Measurements from ENCODE around the gene PKNOX2.
A peak's percentile ranks its signal among the peaks of the same experiment; 100 is the strongest.

PKNOX2 gene

DNA sequence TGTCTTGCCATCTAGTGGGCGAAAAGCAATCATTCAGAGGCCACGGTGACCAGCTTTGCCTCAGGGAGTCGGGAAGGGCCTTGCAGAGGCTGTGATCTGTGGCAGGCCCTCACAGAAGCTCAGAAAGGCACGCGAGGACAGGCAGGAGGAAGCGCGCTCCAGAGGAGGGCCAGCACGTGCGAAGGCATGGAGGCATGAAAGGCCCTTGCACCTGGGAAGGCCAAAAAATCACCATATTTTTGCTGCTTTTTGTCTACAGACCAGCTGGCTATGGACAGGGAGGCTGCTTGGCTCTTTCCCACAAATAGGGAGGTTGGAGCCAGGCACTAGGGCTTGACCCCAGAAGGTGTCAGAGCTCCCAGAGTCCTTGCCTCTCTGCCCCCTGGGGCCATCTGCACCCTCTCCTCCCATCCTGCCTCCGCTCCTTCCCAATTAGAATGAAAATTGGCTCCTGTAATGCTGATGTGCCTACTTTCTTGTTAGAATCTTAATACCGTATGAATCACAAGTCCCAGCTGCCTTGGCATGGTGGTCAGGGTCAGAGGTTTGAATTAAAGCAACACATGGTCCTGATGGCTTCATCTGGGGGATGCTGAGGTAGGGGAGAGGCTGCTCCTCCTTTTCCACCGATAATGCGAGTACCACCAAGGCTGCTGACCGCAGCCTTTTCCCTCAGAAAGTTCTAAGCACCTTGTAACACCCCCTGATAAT, 262.4 kb downstream of the PKNOX2 start:
- DNase-seq = no peak

DNA sequence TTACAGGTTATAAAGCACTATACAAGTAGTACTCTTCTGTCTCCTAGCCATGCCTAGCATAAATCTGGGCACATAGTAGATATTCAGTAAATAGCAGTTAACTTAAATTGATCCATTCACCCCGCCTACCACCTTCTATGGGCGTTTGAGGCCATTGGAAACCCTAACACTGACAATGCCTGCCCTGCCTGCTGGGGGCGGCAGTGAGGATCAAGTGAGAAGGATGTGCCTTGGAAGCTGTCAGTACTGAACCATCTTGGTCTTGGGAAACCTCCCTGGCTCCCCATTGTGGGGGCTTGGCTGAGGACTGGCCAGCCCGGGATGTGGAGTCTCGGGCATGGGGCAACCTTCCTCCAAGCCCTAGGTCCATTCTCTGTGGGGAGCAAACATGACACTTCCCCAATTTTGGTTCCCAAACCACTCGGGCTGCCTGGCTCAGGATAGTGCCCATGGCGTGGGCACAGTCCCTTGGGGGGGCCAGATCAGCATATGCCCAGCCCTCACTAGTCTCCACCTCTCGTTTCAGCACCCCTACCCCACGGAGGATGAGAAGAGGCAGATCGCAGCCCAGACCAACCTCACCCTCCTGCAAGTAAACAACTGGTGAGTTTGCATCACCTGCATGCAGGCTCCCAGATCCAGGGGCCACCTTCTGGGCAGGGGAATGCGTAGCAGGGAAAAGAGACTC, 264.1 kb downstream of the PKNOX2 start:
- no peak for DNase-seq

DNA sequence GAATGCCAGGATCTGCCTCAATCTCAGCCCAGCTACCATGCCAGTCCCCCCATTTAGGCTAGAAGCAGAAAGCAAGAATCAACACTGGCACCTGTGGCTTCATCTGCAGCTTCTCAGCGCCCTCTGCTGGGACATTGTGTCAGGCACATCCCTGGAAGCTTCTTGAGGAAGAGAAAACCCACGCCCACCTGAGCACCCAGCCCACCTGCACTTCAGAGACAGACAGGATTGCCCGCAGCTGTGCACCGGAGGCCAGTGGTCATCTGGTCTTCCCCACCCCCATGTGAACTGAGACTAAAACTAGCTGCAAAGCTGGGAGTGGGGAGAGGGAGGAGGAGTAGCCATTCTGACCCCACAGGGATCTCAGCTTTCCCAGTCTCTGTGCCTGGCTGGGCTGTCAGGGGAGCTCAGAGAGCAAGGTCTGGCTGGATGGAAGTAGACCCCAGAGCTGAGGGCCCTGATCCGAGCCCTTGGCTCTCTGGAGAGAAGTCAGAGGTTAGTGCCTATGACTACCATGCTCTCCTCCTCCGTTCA, 264.7 kb downstream of the PKNOX2 start:
- DNase-seq = peak; percentile 45

DNA sequence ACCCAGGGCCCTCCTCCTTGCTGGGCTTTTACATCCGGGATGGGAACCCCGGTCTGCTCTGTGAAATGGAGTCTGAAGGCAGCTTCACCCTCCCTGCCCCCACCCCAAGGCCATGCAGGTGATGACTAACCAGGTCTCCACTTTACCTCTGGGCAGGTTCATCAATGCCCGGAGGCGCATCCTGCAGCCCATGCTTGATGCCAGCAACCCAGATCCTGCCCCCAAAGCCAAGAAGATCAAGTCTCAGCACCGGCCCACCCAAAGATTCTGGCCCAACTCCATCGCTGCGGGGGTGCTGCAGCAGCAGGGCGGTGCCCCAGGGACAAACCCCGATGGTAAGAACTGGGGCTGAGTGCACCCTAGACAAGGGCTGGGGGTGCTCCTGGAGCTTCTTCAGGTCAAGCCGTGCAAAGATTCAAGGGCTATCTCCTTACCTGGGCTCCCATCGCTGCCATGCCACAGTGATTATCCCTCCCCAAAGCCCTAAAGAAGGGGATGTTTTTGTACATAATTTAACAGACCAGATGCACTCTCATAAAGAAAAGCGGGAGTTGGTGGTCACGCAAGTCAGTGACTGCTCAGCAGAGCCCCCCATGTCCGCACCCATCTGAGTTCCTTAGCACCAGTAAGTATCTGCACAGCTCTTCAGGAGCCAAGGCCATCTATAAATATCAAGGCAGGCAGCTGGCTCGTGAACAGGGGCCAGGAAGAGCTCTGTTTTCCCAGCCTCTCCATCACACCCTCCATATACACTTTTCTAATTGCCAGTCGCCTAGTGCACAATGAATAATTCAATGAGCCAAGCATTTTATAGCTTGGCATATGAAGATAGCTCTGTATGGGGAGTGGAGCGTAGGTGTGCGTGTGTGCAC, 265.5 kb downstream of the PKNOX2 start:
- no peak for DNase-seq

DNA sequence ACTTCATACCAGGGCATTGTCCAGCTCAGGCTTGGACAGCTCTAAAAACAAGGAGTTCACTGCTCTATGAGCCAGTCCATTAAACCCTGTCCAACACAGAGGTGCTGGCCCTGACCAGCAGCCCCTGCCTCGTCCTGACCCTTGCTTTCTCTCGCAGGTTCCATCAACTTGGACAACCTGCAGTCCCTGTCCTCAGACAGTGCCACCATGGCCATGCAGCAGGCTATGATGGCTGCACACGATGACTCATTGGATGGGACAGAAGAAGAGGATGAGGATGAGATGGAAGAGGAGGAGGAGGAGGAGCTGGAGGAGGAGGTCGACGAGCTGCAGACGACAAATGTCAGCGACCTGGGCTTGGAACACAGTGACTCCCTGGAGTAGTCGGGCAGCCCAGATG, 266.5 kb downstream of the PKNOX2 start:
- no peak for DNase-seq

DNA sequence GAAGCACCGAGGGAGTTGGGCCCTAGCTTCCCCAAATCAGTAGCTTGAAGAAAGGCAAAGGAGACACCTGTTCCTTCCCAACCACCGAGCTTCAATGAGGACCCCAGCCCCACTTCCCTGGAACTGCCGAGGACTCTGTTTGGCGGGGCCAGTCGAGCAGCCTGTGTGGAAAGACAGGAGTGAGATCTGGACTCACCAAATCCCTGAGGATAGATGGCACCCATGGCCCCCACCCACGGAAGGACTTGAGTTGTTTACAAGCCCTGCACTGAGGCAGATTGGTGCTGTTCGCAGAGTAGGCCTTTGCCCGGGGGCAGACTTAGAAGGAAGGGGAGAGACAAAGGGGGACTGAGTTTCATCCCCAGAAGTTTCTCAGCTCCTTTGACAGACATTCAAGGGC, 266.9 kb downstream of the PKNOX2 start:
- DNase-seq = no peak

DNA sequence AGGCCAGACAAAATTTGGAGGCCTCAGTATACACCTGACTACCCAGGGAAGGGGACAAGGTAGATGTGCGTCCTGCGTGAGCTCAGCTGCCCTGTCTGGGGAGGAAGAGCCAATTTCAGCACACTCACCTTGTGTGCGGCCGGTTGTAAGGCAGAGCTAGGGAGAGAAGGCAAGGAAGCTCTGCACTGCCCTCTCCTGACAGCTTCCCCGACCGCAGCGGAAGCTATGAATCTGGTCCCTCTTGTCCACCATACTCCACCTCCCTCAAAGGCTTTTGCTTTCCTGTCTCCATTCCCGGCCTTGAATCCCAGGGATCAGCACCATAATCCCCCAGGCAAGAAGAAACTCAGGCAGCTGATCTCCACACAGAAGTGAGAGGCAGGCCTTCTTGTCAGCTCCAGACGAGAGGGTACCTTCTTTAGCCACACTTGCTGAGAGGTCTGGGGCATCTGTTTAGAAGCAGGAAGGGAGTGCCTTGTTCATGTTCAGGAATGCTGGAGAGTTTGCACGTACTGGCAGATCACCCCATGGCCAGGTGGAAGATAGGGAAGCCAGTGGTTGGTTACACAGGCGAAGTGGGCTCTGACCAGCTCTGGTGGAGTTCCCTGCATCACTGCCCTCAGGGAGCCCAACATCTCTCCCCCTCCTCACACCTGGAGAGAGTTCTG, 269.0 kb downstream of the PKNOX2 start:
- DNase-seq = no peak

DNA sequence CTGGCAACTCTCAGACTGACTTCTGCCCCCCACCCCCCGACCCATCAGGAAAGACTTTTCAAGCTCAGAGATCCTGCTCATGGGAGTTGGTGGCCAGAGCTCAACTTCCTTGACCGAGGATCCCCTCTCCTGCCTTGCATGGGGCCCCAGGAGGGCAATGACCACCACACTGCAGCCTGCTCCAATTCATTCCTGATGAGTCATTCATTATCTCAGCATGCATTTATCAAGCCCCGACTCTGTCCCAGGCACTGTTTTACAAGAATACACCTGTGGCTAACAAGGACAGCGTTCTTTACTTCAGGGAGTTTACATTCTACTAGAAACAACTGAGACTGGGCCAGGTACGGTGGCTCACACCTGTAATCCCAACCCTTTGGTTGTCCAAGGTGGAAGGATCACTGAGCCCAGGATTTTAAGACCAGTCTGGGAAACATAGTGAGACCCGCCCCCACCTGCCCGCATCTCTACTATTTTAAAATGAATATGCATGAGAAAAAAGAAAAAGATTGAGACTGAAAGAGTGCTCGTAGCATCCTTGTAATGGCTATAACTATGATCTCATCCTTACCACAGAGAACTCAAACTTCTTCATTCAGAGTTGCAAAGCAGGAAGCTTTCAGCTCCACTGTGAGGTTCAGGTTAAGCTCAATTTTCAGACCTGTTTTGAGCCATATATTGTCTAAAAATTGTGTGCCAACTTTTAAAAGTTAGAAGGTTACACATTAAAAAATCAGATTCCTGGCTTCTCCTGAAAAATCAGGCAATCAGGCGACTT, 271.1 kb downstream of the PKNOX2 start:
- DNase-seq = no peak

DNA sequence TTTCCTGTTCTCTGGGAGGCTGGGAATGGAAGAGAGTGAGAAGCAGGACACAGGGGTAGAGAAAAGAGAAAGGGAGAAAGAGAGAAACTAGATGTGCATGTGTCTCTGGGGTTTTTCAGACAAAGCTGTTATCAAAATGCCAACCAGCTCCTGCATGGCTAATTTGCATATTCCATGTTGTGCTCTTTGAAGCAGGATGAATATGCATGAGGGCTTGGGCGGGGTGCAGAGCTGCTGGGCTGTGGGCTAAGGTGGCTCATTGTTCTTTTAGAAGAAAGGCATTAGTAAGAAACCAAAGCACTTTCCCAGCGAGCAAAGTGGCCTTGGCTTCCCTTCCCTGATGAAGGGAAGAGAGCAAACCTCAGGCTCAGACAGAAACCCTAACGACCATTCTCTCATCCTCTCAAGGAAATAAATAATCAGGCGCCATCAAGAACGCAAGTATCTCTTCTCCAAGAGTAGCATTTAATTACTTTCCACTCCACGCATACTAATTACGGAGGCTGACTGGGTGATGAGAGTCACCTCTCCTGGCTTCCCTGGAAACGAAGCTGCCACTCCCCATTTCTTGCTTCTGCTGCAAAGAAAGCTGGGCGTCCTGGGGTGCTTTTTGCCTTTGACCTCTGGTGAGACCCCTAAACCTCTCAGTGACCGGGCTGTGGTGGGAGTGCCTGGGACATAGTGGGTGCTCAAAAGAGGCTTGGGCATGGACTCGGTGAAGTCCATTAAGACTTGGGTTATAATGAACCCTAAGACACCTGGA, 277.3 kb downstream of the PKNOX2 start:
- DNase-seq = no peak

DNA sequence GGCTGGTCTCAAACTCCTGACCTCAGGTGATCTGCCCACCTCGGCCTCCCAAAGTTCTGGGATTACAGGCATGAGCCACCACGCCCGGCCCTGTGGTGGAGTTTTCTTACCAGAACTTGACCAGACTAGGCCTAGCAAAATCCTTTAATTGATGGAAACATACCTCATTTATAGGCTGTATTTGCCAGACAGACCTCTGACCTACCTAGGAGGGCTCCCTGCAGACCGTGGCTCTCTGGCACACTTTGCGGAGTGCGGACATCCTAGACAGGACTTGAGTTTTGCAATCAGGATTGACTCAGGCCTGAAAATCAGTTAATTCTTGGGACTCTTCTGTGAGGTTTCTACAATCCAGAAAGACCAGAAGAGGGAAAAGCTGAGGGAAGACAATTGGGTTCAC, 278.4 kb downstream of the PKNOX2 start:
- no peak for DNase-seq

DNA sequence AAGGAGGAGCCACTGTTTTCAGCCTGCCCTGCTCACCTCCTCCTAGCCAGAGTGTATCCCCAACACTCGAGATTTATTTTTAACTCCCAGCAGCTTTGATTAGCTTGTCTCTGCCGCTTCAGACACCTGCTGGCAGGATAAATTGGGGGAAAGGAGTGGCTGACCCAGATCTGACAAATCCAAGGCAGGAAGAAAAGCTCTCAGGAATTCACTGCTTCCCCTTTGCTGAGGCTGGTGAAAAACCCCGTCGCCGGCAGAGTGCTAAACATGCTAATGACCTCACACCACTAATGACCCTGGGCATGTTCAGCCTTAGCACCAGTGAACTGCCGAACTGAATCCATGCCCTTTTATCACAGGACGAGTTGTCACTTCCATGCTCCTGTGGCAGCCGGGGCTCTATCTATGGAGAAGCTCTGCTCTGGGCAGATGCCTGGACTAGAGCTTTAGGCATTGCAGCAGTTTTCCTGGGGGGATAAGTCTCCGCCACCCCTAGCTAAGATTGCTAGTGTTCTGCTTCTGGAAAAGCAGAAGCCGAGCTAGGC, 279.3 kb downstream of the PKNOX2 start:
- DNase-seq = no peak

DNA sequence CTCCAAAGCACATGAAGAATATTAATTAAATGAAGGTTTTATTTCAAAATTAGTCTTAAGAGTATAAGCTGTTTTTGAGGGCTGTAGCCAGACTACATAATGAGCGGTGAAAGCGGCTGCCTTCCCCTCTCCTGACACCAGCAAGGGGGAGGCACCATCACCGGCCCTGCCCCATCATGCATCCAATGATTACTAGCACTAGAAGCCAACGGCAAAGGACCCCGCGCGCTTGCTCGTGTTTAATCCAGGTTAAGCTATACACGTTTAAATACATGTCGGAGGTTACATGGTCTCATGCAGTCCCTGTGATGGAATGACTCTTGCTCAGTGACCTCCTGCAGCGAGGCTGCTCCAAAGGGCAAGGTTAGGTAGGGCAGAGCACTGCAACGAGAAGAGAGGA, 281.2 kb downstream of the PKNOX2 start:
- no peak for DNase-seq

DNA sequence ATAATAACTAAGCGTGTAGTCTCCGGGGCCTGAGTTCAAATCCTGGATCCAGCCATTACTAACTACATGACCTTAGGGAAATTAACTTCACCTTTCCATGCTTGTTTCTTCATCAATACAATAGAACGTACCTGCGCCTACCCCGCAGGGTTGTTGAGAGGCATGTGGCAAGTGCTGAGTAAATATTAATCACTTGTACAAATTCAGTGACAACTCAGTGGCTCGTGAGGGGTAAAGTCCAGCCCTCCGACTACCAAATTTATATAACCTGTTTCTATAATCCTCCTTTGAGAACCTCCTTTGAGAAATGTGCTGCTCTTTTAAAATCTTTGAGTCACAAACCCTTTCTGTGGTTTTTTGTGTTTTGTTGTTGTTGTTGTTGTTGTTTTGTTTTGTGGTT, 281.7 kb downstream of the PKNOX2 start:
- DNase-seq = no peak

DNA sequence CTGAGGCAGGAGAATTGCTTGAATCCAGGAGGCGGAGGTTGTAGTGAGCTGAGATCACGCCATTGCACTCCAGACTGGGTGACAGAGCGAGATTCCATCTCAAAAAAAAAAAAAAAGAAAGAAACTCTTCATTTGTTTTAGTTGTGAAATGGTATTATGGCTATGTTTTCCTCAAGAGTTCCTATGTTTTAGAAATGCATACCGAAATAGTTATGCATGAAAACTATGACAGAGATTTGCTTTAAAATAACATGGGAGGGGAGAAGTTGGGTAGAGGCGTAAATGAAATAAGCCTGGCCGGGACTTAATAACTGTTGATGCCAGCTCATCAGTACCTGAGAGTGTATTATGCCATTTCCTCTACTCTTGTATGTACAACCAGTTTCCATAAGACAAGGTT, 283.2 kb downstream of the PKNOX2 start:
- no peak for DNase-seq

DNA sequence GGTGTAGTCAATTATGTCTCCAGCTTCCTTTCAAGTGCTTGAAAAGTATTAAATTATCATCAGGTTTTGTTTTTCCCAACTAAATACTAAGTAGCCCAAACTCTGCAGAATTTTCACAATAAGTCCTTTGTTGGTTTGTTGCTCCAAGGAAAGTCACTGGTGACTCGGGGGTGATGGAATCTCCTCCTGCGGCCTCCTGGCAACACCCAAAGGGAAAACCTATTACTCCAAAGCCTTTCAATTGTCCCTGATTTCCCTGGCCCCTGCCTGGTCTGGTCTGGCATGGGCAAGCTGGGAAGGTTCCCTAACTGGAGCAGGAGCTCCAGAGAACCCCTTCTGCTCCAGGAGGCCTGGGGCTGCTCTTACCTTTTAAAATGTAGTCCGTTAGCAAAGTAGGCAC, 283.6 kb downstream of the PKNOX2 start:
- no peak for DNase-seq

DNA sequence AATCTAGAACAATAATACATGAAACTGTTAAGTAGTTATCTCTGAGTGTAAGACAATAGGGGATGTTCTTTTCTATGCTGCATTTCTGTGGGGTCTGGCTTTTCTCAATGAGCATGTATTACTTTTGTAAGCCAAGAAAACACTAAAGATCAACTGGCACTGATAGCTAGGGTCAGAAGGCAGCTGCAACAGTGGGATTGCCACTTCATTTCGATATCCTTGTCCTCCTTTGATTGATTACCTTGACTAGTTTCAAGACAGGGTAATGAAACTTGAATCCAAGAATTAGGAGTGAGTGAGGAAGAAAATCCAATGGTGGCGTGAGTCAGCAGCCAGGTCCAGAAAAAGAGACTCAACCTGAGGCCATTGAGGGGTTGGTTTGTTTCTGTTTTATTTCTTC, 285.0 kb downstream of the PKNOX2 start:
- no peak for DNase-seq

DNA sequence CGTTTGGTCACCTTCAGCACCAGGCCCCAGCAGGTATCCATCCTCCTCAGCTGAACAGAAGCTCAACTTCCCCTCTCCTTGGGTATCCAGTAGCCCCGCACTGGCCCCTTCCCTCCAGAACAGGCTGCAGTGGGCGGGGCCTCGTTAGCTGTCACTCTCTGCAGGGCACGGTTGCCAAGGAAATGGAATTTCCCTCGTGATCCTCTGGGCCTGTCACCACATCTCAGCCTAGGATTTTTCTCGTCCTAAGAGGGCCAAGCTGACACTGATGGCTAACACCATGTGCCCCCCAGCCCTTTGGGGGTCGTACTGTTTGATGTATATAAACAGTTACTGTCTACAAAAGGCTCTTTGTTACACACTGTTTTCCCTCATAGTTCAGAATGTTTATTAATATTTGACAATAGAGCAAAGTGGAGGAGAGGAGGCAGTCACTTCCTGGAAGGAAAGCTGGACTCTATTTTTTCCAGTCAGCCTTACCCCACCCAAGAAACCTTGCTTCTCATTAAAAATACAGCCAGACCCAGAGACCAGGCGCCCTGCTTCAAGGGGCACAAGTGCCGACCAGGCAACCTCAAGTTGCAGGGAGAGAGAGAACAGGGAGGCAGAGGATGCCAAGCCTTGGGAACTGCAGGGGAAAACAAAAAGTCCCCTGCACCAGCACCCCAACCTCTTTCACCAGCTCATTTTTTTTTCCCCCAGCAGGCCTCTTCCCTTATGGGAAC, 287.0 kb downstream of the PKNOX2 start:
- DNase-seq = no peak

DNA sequence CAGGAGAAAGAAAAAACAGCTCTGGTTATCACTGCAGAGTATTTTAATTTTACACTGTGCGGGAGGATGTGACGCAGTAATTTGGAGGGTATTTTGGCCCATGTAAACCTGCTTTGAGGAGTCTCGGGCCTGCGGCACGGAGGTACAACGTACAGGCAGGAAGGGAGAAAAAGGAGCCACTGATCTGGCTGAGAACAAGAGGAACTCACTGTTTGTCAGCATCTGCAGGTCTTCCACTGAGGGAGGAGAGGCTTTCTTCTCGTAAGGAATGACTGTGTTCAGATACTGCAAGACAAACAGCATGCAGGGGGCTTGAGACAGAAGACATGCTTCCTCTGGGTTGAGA, 287.5 kb downstream of the PKNOX2 start:
- no peak for DNase-seq

DNA sequence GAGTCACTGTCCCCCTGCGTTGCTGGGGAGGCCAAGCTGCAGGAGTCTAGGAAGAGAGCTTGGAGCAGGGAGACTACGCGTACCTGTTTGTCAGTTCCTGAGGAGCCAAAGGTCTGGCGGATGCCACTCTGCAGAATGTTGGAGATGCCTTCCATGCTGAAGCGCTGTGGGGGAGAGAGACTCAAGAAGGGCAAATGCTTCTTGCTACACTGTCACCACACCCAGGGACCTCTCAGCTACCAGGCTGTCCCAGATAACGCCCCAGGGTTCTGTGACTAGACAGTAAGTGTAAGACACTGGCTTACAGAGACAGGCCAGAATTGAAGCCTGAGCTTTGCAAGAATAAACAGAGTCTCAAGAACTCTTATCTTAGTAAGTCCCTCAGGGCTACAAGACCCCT, 289.5 kb downstream of the PKNOX2 start:
- DNase-seq = no peak

DNA sequence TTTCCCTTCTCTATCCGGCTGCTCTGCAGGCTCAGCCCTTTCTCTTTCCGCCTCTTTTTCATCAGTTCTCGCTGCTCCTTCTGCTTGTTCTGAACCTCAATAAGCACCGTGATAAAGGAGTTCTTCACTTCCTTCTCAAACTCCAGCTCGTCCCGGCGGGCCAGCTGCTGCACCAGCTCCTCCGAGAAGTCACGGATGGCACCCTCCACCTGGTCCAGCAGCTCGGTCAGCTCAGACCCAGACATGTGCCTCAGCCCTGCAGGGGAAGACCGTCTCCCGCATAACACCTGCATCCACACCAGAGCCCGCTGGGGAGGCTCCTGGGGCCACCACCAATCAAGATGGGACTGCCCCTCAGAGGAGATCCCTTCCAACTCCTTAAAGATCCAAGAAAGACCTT, 291.3 kb downstream of the PKNOX2 start:
- no peak for DNase-seq
